GM12878 (cell line): ENCODE data around the gene CSK. TPM values are rescaled to one million over a fixed set of nuclear protein-coding genes. Genes with fewer than 3 reads are reported as not detected.

Experiments
- YBX1 ChIP-seq: fragments of 450-650 bp; IDR thresholded peaks from 2 replicates; pipeline ENCODE4 v1.6.1; 2016; ENCODE audit warnings: antibody characterized with exemption
- ZZZ3 ChIP-seq: IDR thresholded peaks from 2 replicates; pipeline ENCODE4 v1.6.1; 2011; ENCODE audit warnings: low read depth; ENCODE audit not compliant: control insufficient read depth, insufficient read length
- polyA plus RNA-seq, 11 experiments: library from polyadenylated mRNA; depleted of rRNA in 4 of 11; unstranded in 6 of 11; stranded (reverse) in 5 of 11; fragments of >200 nt; fragmentation: Nextera tagmentation in 4 of 11; fragmentation: Illumina TruSeq in 1 of 11; extraction: Ambion mirVana in 4 of 11; extraction: Trizol in 1 of 11; gene quantifications; 1 replicate in 1 of 11; 2 replicates in 10 of 11; pipeline versions ENCODE4 v1.2.1 to v1.2.3, GENCODE V29; 2011 to 2016; ENCODE audit warnings: inconsistent platforms in 2 of 11, missing spikeins in 2 of 11, low read depth in 1 of 11
- total RNA-seq, 4 experiments: library from RNA; depleted of rRNA in 3 of 4; stranded (reverse); fragments of >200 nt in 3 of 4; fragmentation: Illumina TruSeq in 1 of 4; extraction: Trizol in 1 of 4; gene quantifications; 2 replicates each; pipeline versions ENCODE4 v1.2.1 to v1.2.3, GENCODE V29; 2013 to 2021
- TF ChIP-seq, protein P1 (sequence below): fragments of 450-650 bp; IDR thresholded peaks from 2 replicates; pipeline ENCODE4 v1.6.1; 2017; ENCODE audit warnings: antibody characterized with exemption, mild to moderate bottlenecking, moderate library complexity
- TF ChIP-seq, protein P2 (sequence below): fragments of 450-650 bp; IDR thresholded peaks from 2 replicates; pipeline ENCODE4 v1.6.1; 2014; ENCODE audit warnings: mild to moderate bottlenecking
- TF ChIP-seq, protein P3 (sequence below): fragments of 450-650 bp; formaldehyde crosslinking; IDR thresholded peaks from 2 replicates; pipeline ENCODE4 v1.4.0; 2022; ENCODE audit warnings: mild to moderate bottlenecking, moderate library complexity

The CSK gene
- total and polyA plus RNA-seq, 10 of the 15 experiments (the other 5 are each of a cell fraction or from before 2014, with no cell fraction given): 3.4 to 327 (median 75.8) TPM

DNA sequence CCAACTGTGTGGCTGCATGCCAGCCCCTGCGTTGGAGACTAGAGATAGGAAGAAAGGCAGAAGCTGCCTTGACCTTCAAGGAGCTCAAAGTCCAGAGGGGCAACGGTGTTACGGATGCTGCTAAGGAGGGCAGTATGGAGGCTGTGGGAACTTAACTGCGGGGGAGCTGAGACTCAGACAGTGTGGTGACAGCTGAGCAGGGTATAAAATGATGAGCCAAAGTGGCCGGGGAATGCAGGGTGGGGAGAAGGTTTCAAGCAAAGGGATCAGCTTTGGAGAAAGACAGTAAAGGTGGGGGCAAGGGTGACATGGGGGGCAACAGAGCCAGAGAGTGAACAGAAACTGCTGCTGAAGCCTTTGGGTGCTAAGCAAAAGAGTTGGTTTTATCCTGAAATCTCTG lies 39.5 kb upstream of the CSK start (continued):
- TF ChIP-seq, protein P1, sequence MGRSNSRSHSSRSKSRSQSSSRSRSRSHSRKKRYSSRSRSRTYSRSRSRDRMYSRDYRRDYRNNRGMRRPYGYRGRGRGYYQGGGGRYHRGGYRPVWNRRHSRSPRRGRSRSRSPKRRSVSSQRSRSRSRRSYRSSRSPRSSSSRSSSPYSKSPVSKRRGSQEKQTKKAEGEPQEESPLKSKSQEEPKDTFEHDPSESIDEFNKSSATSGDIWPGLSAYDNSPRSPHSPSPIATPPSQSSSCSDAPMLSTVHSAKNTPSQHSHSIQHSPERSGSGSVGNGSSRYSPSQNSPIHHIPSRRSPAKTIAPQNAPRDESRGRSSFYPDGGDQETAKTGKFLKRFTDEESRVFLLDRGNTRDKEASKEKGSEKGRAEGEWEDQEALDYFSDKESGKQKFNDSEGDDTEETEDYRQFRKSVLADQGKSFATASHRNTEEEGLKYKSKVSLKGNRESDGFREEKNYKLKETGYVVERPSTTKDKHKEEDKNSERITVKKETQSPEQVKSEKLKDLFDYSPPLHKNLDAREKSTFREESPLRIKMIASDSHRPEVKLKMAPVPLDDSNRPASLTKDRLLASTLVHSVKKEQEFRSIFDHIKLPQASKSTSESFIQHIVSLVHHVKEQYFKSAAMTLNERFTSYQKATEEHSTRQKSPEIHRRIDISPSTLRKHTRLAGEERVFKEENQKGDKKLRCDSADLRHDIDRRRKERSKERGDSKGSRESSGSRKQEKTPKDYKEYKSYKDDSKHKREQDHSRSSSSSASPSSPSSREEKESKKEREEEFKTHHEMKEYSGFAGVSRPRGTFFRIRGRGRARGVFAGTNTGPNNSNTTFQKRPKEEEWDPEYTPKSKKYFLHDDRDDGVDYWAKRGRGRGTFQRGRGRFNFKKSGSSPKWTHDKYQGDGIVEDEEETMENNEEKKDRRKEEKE: no peak
- no peak for TF ChIP-seq YBX1
- TF ChIP-seq, protein P2, sequence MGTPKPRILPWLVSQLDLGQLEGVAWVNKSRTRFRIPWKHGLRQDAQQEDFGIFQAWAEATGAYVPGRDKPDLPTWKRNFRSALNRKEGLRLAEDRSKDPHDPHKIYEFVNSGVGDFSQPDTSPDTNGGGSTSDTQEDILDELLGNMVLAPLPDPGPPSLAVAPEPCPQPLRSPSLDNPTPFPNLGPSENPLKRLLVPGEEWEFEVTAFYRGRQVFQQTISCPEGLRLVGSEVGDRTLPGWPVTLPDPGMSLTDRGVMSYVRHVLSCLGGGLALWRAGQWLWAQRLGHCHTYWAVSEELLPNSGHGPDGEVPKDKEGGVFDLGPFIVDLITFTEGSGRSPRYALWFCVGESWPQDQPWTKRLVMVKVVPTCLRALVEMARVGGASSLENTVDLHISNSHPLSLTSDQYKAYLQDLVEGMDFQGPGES: no peak
- TF ChIP-seq ZZZ3: no peak
- TF ChIP-seq, protein P3, sequence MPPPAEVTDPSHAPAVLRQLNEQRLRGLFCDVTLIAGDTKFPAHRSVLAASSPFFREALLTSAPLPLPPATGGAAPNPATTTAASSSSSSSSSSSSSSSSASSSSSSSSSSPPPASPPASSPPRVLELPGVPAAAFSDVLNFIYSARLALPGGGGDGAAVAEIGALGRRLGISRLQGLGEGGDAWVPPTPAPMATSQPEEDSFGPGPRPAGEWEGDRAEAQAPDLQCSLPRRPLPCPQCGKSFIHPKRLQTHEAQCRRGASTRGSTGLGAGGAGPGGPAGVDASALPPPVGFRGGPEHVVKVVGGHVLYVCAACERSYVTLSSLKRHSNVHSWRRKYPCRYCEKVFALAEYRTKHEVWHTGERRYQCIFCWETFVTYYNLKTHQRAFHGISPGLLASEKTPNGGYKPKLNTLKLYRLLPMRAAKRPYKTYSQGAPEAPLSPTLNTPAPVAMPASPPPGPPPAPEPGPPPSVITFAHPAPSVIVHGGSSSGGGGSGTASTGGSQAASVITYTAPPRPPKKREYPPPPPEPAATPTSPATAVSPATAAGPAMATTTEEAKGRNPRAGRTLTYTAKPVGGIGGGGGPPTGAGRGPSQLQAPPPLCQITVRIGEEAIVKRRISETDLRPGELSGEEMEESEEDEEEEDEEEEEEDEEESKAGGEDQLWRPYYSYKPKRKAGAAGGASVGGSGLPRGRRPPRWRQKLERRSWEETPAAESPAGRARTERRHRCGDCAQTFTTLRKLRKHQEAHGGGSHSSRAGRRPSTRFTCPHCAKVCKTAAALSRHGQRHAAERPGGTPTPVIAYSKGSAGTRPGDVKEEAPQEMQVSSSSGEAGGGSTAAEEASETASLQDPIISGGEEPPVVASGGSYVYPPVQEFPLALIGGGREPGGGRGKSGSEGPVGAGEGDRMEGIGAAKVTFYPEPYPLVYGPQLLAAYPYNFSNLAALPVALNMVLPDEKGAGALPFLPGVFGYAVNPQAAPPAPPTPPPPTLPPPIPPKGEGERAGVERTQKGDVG (CRISPR knock-in tag): no peak
